Kidney (tissue), 22 donors: ENCODE data around the gene LAMTOR2. TPM values are rescaled to one million over a fixed set of nuclear protein-coding genes. Genes with fewer than 3 reads are reported as not detected.

ENCODE experiments used
- DNase-seq, 5 donors: peaks; one replicate each; pipeline ENCODE4 v3.0.0-alpha.2; 2013 to 2020
- FAIRE-seq: peaks from 2 replicates; lab custom pipeline; 2012; peaks lifted over from hg19 to GRCh38; lab: Jason Lieb, UNC
- H3K27ac ChIP-seq, 2 donors: one replicate each; pipeline ENCODE4 v1.7.0; 2013; ENCODE audit warnings: low read depth in 2 of 2, low read length in 2 of 2, inconsistent platforms in 1 of 2
- H3K27me3 ChIP-seq: one replicate; pipeline ENCODE4 v1.7.1; 2013; ENCODE audit warnings: low read length, inconsistent platforms; ENCODE audit not compliant: control insufficient read depth, insufficient read depth
- H3K36me3 ChIP-seq, 3 donors: one replicate each; pipeline versions ENCODE4 v1.7.0 to v1.7.1; 2013; ENCODE audit warnings: low read length in 3 of 3, control low read depth in 1 of 3, inconsistent platforms in 1 of 3; ENCODE audit not compliant: insufficient read depth in 3 of 3, control insufficient read depth in 2 of 3
- H3K4me1 ChIP-seq, 3 donors: one replicate each; pipeline versions ENCODE4 v1.7.0 to v1.7.1; 2013; ENCODE audit warnings: low read length in 3 of 3, inconsistent platforms in 1 of 3, low read depth in 1 of 3; ENCODE audit not compliant: control insufficient read depth in 2 of 3, insufficient read depth in 2 of 3
- H3K4me3 ChIP-seq, 3 donors: one replicate each; pipeline versions ENCODE4 v1.7.0 to v1.8.1; 2013; ENCODE audit warnings: low read length in 3 of 3, control low read depth in 1 of 3, inconsistent platforms in 1 of 3
- H3K9ac ChIP-seq, 3 donors: one replicate each; pipeline versions ENCODE4 v1.7.0 to v1.7.1; 2013; ENCODE audit warnings: low read length in 3 of 3, control low read depth in 1 of 3, inconsistent platforms in 1 of 3
- H3K9me3 ChIP-seq, 3 donors: one replicate each; pipeline versions ENCODE4 v1.7.0 to v1.7.1; 2013; ENCODE audit warnings: low read length in 3 of 3, control low read depth in 1 of 3, inconsistent platforms in 1 of 3; ENCODE audit not compliant: control insufficient read depth in 2 of 3, insufficient read depth in 1 of 3
- CTCF ChIP-seq: IDR thresholded peaks from 3 replicates; pipeline ENCODE4 v1.5.1; 2012; ENCODE audit warnings: mild to moderate bottlenecking, moderate library complexity, borderline replicate concordance; ENCODE audit not compliant: insufficient read depth; ENCODE audit errors: extremely low read depth
- intact Hi-C: fragments of 100-400 bp; cut with DNase I; formaldehyde crosslinking; loops from one replicate; pipeline ENCODE4 v1.11.1; 2022
- long read RNA-seq, 10 donors: library from polyadenylated mRNA in 1 of 10; unstranded in 1 of 10; transcript quantifications; one replicate each; pipeline ENCODE4 v2.0.0 and lab custom pipeline, GENCODE V29; 2021 to 2026
- polyA plus RNA-seq: library from polyadenylated mRNA; stranded (reverse); fragments of 350-450 nt; fragmentation: Illumina TruSeq; extraction: RNeasy Lipid Tissue Mini Kit (QIAGEN cat#74804); gene quantifications from one replicate; pipeline ENCODE4 v1.2.3, GENCODE V29; 2014; ENCODE audit warnings: low read depth, low replicate concordance; ENCODE audit not compliant: insufficient read depth
- total RNA-seq: library from RNA; stranded (reverse); fragmentation: NEBNext Ultra II Directional; extraction: Animal tissue kit (Norgen Biotek cat#: 25700); gene quantifications from one replicate; pipeline ENCODE4 v1.2.1, GENCODE V29; 2021
- donor health status: control.
- donor health status: control.
- donor health status: control.
- donor health status: control.
- donor health status: control.
- donor health status: DM: yes; HTN: yes; CAD: no.
- donor health status: Normal renal cell carcinoma (clear cell type).

Gene LAMTOR2
- total RNA-seq (50.8 TPM), polyA plus RNA-seq (200 TPM)
- long read RNA-seq, donor 1, transcript LAMTOR2-203 (4 exons, 655 nt), result major isoform, 42 of 88 reads
- long read RNA-seq, donor 1, partial matches to known transcripts, result 40 of 88 reads
- long read RNA-seq, donor 1, other reads (novel, unspliced or antisense), result 0 of 88 reads
- long read RNA-seq, donor 2, transcript LAMTOR2-203 (4 exons, 655 nt), result major isoform, 46 of 88 reads
- long read RNA-seq, donor 2, transcript LAMTOR2-205 (3 exons, 623 nt), result minor isoform, 8 of 88 reads
- long read RNA-seq, donor 2, partial matches to known transcripts, result 31 of 88 reads
- long read RNA-seq, donor 2, other reads (novel, unspliced or antisense), result 0 of 88 reads
- long read RNA-seq, donor 3, transcript LAMTOR2-203 (4 exons, 655 nt), result major isoform, 51 of 58 reads
- long read RNA-seq, donor 3, transcript LAMTOR2-205 (3 exons, 623 nt), result minor isoform, 6 of 58 reads
- long read RNA-seq, donor 3, partial matches to known transcripts, result 0 of 58 reads
- long read RNA-seq, donor 3, other reads (novel, unspliced or antisense), result 0 of 58 reads
- long read RNA-seq, donor 4, transcript LAMTOR2-203 (4 exons, 655 nt), result major isoform, 46 of 61 reads
- long read RNA-seq, donor 4, partial matches to known transcripts, result 10 of 61 reads
- long read RNA-seq, donor 4, other reads (novel, unspliced or antisense), result 0 of 61 reads
- long read RNA-seq, donor 5, transcript LAMTOR2-203 (4 exons, 655 nt), result major isoform, 5 of 5 reads
- long read RNA-seq, donor 5, partial matches to known transcripts, result 0 of 5 reads
- long read RNA-seq, donor 5, other reads (novel, unspliced or antisense), result 0 of 5 reads
- long read RNA-seq, donor 6, transcript LAMTOR2-202 (3 exons, 521 nt), result minor isoform, 8 of 239 reads
- long read RNA-seq, donor 6, transcript LAMTOR2-203 (4 exons, 655 nt), result major isoform, 131 of 239 reads
- long read RNA-seq, donor 6, transcript LAMTOR2-205 (3 exons, 623 nt), result minor isoform, 15 of 239 reads
- long read RNA-seq, donor 6, partial matches to known transcripts, result 84 of 239 reads
- long read RNA-seq, donor 6, other reads (novel, unspliced or antisense), result 0 of 239 reads
- long read RNA-seq, donor 7, transcript LAMTOR2-205 (3 exons, 623 nt), result minor isoform, 8 of 38 reads
- long read RNA-seq, donor 7, transcript LAMTOR2-203 (4 exons, 655 nt), result major isoform, 27 of 38 reads
- long read RNA-seq, donor 7, partial matches to known transcripts, result 3 of 38 reads
- long read RNA-seq, donor 7, other reads (novel, unspliced or antisense), result 0 of 38 reads
- long read RNA-seq, donor 8, transcript LAMTOR2-203 (4 exons, 655 nt), result major isoform, 58 of 100 reads
- long read RNA-seq, donor 8, transcript LAMTOR2-205 (3 exons, 623 nt), result minor isoform, 8 of 100 reads
- long read RNA-seq, donor 8, partial matches to known transcripts, result 31 of 100 reads
- long read RNA-seq, donor 8, other reads (novel, unspliced or antisense), result 0 of 100 reads
- long read RNA-seq, donor 9, transcript LAMTOR2-203 (4 exons, 655 nt), result major isoform, 34 of 51 reads
- long read RNA-seq, donor 9, partial matches to known transcripts, result 12 of 51 reads
- long read RNA-seq, donor 9, other reads (novel, unspliced or antisense), result 0 of 51 reads
- long read RNA-seq, donor 10, transcript LAMTOR2-205 (3 exons, 623 nt), result minor isoform, 6 of 60 reads
- long read RNA-seq, donor 10, transcript LAMTOR2-203 (4 exons, 655 nt), result major isoform, 41 of 60 reads
- long read RNA-seq, donor 10, partial matches to known transcripts, result 10 of 60 reads
- long read RNA-seq, donor 10, other reads (novel, unspliced or antisense), result 0 of 60 reads

GRCh38 chr1:156054500-156055280 lies at the start of gene LAMTOR2:
Gene LAMTOR2, plus strand, starts transcription at chr1:156054782. Its CDS starts 108 bp downstream, at chr1:156054890.
- no peak for TF ChIP-seq CTCF
- H3K9ac ChIP-seq, result peak within 1 kb of the TSS; percentile 51 to 95 (median 86)
- H3K36me3 ChIP-seq, result peaks cover 0 to 4% (median 0%) of the 10 kb centered on the region in 3 donors
- FAIRE-seq (peak; percentile 56), DNase-seq (peak; percentile 99 to 100 (median 99))
- H3K9me3 ChIP-seq, result no peaks in the 10 kb centered on the region
- intact Hi-C loops, result no loop called here
- peak within 1 kb of the TSS; percentile 78 to 94 (median 83) for H3K4me3 ChIP-seq
- no peaks in the 10 kb centered on the region for H3K27me3 ChIP-seq
- H3K4me1 ChIP-seq, result peaks cover 0 to 7% (median 6%) of the 10 kb centered on the region in 3 donors
- peak within 1 kb of the TSS; percentile 93 to 95 for H3K27ac ChIP-seq

- FAIRE-seq (no peak), DNase-seq (peak in 2 of 5 donors; percentile 39 to 52)
- H3K9ac ChIP-seq, result no peak overlapping the region
- H3K36me3 ChIP-seq, result peaks cover 0 to 6% (median 0%) of the 10 kb centered on the region in 3 donors
- peaks cover 0 to 19% (median 14%) of the 10 kb centered on the region in 3 donors for H3K4me1 ChIP-seq
- H3K27ac ChIP-seq, result no peak overlapping the region
- intact Hi-C loops, result no loop called here
- H3K4me3 ChIP-seq, result no peak overlapping the region
- no peaks in the 10 kb centered on the region for H3K9me3 ChIP-seq
- no peak for TF ChIP-seq CTCF
- no peaks in the 10 kb centered on the region for H3K27me3 ChIP-seq
These were observed 49.6 kb upstream of the LAMTOR2 start for GRCh38 chr1:156004843-156005584.
